Stomach (tissue), 4 donors: ENCODE results near the gene PRCP.
"Not testable (repeated sequence)": the region's sequence is repeated elsewhere in the genome, so short reads cannot be mapped to it uniquely, and the experiment has no call there.

ENCODE experiments used
- CTCF ChIP-seq, 7 experiments: fragments of 450-650 bp in 4 of 7; fragments of 200-600 bp in 3 of 7; sonication (generic) in 3 of 7; IDR thresholded peaks; one replicate each; pipeline ENCODE4 v1.5.1; 2016 to 2019; ENCODE audit warnings: antibody characterized with exemption in 7 of 7, control low read depth in 2 of 7, mild to moderate bottlenecking in 1 of 7
- POLR2AphosphoS5 ChIP-seq, 3 donors: sonication (generic); formaldehyde crosslinking; IDR thresholded peaks; one replicate each; pipeline ENCODE4 v1.6.1; 2016; ENCODE audit warnings: antibody characterized with exemption in 3 of 3

- TF ChIP-seq CTCF, POLR2AphosphoS5 (IDR thresholded peaks at IDR 0.05): not testable (repeated sequence)
Measured at GRCh38 chr11:82920227-82920626, 20.0 kb upstream of the PRCP start.
